Measurements from ENCODE around the gene AUTS2.

DNA sequence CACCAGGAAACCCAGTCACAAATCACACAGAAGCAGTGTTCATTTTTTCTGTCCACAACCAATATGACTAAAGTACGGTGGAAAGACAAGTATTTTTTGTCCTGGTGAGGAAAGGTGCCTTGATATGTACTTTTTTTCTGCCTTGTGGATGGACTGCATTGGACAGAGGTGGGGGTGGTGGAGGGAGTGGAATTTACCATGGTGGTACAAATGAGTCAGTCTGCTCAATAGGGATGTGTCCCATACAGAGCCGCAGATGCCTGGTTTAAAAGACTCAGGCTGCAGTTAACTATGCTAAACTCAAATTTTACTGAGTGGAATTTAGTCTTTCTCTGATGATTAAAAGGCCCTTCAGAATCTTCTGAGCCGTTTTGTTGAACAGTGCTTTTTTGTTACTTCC lies 859.2 kb downstream of the AUTS2 start:
- TF ChIP-seq, protein P1, sequence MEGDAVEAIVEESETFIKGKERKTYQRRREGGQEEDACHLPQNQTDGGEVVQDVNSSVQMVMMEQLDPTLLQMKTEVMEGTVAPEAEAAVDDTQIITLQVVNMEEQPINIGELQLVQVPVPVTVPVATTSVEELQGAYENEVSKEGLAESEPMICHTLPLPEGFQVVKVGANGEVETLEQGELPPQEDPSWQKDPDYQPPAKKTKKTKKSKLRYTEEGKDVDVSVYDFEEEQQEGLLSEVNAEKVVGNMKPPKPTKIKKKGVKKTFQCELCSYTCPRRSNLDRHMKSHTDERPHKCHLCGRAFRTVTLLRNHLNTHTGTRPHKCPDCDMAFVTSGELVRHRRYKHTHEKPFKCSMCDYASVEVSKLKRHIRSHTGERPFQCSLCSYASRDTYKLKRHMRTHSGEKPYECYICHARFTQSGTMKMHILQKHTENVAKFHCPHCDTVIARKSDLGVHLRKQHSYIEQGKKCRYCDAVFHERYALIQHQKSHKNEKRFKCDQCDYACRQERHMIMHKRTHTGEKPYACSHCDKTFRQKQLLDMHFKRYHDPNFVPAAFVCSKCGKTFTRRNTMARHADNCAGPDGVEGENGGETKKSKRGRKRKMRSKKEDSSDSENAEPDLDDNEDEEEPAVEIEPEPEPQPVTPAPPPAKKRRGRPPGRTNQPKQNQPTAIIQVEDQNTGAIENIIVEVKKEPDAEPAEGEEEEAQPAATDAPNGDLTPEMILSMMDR (IDR thresholded peaks at IDR 0.05): no peak
- TF ChIP-seq POLR2AphosphoS5 (IDR thresholded peaks at IDR 0.05): no peak
- no peak for TF ChIP-seq POLR2A (IDR thresholded peaks at IDR 0.05)
- no peak for TF ChIP-seq EP300 (IDR thresholded peaks at IDR 0.05)
